ENCODE measurements around the gene YWHAQ.

YWHAQ gene

DNA sequence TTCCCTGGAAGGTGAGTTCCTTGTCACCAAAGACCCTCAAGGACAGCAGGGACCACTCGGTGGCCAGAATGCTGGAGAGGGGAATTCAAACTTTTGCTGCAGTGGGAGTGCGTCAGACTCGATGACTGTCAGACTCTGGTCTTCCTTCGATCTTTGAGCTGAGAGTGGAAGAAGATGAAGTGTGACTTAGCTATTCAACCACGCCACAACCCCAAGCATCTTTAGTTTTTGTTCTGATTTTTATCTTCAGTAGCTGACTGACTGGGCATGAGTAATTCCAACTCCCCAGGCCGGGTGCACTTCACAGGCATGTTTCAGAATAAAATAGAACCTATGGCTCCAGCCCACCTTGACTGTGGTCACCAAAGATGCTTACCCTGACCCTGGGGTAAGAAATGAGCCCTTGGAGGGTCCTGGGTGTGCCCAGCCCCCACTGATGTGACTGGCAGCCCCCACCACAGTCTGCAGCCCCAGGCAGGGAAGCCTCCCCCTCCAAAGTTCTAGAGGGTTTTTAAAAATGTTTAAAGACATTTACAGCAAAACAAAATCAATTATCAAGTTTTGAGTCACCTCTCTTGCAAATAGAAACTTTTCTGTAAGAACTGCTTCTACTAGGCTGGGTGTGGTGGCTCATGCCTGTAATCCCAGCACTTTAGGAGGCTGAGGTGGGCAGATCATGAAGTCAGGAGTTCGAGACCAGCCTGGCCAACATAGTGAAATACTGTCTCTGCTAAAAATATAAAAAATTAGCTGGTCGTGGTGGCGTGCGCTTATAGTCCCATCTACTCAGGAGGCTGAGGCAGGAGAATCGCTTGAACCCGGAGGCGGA is 24.9 kb upstream of the YWHAQ start:
- DNase-seq (ENCODE audit: low spot score): no peak

DNA sequence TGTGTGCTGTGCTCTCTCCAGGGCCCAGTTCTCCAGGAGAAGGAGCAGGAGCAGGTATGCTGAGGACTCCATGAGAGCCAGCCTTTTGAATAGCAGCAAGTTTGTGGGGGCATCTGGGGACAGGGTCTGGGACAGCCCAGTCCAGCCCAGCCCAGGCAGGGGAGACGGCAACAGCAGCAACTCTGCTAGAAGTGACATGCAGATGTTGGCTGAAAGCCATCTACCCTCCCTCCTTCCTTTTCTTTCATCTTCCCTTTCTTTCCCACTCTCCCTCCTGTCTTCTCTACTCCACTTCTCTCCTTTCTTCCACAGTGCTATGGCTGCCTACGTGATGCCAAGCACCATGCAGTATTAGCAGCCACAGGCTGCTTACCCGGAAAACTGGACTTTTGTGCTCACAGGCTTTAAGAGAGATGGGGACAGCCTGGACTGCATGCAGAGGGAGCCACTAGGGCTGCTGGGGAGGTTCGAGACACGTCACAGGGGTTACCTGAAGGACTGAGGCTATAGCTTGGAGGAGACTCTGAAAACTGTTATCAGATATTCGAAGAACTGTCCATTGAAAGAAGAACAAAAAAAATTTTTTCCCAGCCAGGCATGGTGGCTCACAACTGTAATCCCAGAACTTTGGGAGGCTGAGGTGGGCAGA is 23.8 kb upstream of the YWHAQ start:
- DNase-seq (ENCODE audit: low spot score): no peak

DNA sequence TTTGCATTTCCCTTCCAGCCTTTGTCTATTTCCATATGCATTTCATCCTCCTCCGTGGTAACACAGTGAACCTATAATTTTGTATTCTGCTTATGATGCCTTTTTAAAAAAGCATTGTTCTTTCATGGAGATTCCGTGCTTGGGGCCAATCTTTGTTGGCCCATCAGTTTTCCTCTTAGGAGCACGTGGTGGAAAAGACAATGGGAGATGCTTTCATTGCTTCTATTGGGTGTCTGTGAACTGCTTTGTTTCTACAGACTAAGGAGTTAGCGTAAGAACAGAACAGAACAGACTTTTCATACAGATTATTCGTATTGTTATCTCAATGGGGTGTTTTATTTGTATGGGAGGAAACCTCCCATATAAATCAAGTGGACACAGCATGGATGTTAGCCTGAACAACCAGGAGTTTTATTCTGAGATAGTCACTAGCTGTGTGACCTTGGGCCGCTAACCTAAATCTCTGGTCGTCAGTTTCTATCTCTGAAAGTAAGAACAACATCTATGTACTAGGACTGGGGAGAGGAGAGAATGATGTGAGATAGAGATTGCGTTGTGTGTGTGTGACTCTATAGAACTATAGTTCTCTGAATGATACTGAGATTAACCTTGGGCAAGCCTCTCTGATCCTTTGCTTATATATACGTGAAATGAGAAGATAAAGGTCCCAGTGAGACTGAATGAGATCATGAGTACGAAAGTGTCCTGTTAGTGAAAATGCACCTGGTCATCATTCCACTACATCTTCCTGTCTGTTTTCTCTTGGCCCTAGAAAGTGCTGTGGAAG is 22.9 kb upstream of the YWHAQ start:
- DNase-seq (ENCODE audit: low spot score): no peak

DNA sequence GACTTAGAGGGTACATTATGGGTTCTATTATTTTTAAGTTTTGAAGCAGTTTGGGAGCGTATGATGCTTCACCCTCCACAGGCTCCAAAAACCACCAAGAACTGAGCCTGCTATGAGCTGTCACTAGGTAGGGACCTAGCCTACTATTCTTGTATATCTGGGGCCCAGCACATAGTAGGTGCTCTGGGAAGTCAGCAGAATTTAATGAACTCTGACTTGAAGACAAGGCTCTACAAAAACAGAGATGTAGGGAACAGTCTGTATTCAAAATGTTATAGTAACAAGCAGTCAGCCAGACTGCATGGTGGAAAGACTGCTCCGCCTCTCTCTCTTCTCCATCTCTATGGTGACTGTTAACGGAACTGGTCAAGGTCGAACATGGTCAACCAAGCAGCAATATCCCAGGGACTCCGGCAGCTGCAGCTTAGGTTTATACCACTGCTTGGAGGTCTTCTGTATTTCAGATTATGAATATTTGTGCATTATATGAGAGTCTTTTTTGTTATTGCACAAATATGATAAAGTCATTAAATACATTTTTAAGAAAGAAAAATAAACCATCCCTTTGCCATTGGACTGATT is 22.2 kb upstream of the YWHAQ start:
- no peak for DNase-seq (ENCODE audit: low spot score)

DNA sequence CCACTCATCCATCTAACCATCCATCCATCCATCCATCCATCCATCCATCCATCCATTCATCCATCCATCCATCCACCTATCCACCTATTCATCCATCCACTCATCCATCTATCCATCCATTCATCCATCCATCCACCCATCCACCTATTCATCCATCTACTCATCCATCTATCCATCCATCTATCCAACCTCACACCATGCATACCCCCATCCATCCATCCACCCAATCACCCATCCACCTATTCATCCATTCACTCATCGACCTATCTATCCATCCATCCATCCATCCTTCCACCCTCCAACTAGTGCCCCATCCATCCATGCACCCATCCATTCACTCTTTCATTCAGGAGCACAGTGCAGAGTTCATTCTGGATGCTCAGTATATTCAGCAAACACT is 21.5 kb upstream of the YWHAQ start:
- DNase-seq (ENCODE audit: low spot score): no peak

DNA sequence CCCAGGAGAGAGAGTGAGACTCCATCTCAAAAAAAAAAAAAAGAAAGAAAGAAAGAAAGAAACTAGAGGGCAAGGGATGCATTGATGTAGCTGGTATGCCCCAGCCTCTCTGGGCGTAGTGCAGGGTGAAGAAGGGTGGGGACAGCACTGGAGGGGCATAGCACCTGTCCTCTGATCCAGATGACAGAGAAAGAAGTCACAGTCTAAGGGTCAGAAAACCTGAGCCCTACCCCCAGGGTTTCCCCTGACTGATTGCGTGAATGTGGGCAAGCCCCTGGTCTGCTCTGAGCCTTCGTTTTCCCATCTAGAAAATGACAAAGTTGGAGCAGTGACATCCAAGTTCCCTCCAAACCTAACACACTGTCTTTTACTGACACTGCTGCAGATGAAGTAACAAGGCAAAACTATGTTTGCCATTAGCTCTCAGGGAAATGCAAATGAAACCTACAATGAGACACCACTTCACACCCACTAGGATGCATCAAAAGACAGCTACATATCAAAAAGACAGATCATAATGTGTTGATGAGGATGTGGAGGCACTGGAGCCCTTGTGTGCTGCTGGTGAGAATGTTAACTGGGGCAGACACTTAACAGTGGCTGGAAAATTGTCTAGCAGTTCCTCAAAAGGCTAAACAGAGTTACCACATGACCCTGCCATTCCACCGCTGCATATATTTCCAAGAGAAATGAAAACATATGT is 19.5 kb upstream of the YWHAQ start:
- no peak for DNase-seq (ENCODE audit: low spot score)

DNA sequence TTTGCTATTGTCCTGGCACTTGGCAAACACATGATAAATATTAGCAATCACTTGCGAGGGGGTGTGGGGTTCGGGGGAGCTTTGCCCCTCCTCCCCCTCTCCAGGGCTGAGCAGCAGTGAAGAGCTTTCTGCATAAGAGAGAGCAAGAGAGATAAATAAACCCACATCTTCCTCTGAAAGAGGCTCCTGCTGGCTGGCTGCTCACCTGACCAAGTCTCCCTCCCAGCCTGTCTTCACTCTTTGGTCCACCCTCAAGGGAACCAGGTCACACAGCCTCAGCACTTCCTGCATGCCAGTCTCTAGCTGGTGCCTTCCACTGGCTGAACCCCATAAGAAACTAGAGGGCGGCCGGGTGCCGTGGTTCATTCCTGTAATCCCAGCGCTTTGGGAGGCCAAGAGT is 18.5 kb upstream of the YWHAQ start:
- DNase-seq (ENCODE audit: low spot score): no peak

DNA sequence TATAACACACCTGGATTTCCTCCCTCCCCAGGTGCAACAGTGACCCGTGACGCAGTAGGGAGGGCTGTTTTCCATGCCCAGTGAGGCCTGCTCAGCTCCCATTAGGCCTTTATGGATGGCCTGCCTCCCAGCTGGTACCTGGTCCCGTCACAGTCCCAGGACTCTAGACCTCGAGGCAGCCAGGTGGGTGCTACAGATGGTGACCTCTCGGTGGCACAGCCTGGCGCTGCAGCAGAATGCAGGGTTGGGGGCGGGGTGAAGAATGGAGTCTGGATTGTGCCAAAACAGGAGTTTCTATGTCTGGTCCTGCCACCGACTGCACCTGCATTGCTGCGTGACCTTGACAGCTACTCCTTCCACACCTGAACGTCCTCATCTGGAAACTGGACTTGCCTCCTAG is 18.0 kb upstream of the YWHAQ start:
- no peak for DNase-seq (ENCODE audit: low spot score)

DNA sequence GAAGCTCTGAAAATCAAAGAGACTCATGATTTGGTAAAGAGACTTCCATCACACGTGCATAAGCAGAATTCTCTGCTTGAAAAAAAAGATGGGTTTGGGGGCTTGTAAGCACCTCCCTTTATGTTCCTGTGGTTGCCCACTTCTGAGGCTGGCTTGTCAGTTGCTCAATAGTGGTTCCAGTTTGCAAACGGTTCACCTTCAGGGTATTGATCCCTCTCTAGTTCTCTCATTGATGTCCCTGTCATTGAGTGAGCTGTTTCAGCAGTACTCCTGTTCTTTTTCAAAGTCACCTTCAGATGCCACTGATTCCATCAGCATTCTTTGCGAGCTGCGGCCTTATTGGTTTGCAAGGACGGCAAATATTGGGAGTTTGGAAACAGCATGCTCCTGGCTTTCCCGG is 17.1 kb upstream of the YWHAQ start:
- no peak for DNase-seq (ENCODE audit: low spot score)

DNA sequence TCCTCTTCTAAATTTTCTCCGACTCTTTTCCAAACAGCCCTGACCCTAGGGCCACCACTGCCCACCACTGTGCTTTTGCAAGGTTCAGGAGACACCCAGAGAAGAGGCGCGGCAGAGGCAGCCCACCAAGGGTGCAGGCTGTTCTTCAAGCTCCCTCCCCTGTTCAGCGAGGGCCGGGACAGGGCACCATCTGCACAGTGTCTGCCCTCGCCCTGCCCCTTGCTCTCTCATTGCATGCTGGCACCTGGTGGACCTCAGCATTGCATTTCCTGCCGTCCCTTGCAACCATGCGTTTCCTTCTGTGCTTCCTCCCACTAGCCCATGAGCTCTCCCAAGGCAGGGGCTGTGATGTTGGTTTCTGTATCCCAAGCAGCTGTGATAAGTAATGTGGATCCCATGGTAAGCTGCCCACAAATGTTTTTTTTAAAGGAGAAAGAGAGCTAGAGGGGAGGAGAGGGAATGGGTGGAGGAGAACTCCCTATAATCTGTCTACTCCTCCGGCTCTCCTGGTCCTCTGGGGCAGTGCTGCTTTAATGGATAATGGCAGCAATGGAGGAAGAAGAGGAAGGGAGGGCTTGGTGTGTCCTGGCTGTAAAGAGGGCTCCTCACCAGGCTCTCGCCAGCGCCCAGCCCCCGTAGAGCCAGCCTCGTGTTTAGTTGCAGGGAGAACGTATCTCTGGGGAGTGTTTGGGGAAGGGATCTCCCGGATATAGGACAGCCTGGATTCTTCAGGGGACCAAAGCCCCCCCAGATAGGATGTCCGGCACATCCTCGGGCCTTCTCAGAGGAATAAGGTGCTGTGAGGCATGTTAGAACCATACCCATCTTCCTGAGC is 15.6 kb upstream of the YWHAQ start:
- no peak for DNase-seq (ENCODE audit: low spot score)

DNA sequence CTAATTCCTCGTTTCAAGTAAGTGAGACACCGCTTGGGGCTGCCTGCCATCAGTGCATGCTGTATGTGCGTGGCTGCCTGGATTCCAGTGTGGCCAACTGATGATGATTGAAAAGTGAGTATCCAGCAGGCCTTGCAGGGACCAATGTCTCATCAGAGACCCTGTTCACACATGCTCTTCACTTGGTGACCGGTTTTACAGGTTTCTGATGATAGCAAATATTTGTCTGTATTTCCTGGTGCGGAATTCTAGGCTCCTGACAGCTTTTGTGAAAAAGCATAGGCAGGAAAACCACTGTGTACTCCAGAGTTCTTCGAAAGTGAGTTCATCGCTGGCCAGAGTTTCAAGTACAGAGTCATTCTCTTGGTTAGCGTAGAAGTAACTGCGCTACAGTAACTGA is 13.8 kb upstream of the YWHAQ start:
- no peak for DNase-seq (ENCODE audit: low spot score)

DNA sequence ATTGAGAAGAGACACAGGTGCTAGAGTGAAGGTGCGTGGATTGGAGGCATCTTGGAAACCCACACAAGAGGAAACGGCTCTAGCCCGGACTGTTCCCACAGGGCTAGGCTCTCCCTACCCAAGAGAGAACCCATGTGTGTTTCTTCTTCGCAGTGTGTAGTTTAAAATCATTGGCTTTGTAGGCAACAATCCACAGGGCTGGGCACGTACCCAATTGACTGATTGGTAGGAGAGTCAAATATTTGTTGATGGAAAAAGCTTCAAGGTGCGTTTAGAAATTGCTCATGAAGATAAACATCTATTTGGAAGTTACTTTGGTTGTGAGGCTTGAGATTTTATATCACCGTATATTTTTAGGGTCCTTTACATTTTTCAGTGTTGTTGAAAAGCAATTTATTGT is 13.2 kb upstream of the YWHAQ start:
- no peak for DNase-seq (ENCODE audit: low spot score)

DNA sequence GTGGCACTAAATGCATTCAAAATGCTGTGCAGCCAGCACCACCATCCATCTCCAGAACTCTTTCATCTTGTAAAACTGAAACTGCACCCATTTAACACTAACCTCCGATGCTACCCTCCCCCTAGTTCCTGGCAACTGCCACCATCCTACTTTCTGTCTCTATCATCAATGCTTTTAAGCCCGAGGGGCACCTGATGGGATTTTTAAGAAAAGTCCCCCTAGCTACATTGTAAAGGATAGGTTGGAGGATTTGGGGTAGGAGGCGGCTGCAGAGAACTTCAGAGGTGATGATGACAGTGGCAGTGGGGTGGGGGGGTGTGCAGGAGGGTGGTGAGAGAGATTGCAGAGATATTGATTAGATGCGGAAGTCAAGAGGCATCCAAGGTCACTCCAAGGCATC is 10.8 kb upstream of the YWHAQ start:
- DNase-seq (ENCODE audit: low spot score): no peak

DNA sequence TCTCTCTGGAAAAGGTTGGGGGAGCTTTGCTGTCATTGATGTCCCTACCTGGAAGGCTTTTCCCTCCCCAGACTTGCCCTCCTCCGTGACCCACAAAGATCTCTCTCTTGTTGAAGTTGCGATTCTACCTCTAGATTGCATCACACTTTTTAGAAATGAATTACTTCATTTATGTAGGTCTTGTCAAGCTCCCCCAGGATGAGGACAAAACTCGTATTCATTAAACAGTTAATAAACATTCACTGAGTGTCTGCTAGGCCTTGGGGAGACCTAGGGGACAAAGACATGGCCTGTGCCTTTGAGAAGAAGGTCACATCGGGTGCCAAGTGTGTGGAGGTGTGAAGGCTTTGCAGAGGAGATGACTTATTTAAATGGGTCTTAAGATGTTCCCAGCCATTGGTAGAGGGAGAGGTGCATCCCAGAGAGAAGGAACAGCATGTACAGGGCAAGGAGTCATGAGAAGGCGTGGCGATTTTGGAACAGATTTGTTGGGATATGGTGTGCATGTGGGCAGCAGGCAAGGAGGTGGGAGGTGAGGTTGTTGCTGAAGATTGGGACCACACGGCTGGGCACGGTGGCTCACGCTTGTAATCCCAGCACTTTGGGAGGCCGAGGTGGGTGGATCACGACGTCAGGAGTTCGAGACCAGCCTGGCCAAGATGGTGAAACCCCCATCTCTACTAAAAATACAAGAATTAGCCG is 9.8 kb upstream of the YWHAQ start:
- DNase-seq (ENCODE audit: low spot score): no peak

DNA sequence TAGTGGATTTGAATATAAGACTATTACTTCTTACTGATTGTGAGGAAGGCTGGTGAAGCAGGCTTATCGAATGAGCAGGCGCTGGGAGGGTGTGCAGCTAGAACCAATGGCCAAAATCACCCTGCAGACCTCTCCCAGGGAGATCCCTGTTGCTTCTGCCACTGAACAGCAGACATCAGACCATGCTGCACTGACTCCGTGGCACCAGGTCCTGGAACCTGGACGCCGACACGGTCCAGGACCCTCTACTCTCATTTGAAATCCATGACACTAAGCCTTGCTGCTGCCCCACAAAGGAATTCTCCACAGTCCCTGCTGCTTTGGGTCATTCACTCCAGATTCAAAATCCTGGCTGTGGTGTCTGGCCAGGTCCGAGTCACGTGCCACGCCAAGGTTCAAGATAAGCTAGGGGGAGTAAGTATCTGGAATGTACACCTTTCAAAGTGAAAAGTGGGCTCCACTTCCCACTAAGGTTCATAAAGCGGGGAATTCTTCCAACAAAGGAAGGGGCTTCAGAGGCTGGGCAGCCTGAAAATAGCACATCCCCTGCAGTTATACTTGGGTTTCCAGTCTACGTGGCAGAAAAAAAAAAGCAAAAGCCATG is 9.0 kb upstream of the YWHAQ start:
- DNase-seq (ENCODE audit: low spot score): no peak

DNA sequence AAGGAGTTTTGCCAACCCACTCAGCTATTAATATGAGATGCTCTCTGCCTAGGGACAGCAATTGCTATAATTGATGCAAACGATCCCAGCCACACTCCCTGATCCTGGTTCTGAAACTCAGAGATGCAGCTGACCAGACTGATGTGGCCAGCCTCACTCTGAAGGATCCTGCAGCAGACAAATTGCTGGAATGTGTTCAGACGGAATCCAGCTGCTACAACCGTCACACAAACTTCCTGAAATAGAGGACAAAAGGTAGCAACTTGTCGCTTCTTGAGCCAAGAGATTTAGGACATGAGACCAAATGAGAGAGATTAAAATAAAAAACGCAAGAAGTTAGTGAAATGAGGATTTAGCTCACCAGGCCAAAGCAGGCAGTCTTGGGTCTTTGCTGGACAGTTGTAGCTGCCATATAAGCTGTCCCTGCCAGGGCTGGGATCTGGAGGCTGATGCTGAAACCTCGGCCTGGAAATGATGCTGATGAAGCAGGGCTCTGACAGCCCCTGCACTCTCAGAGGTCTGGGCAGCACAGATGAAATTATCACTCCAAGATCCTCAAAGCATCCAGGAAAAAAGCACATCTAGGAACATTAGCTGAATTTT is 8.3 kb upstream of the YWHAQ start:
- DNase-seq (ENCODE audit: low spot score): no peak

DNA sequence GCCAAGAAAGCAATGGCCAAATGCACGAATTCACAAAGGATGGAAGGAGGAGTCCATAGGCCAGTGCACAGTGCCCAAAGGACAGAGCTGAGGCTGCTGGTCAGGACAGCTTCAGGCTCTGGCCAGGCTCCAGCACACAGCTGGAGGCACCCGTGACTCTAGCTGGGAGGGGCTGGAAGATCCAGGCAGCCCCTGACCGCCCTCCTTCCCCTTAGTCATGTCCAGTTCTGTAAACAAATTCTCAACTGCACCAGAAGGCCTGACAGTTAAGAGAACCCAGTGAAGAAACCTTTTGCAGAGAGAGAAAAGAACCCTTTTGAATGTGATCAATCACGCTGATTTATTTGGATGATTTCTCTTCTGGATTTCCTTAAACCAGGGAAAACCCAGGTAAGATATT is 7.7 kb upstream of the YWHAQ start:
- DNase-seq (ENCODE audit: low spot score): no peak

DNA sequence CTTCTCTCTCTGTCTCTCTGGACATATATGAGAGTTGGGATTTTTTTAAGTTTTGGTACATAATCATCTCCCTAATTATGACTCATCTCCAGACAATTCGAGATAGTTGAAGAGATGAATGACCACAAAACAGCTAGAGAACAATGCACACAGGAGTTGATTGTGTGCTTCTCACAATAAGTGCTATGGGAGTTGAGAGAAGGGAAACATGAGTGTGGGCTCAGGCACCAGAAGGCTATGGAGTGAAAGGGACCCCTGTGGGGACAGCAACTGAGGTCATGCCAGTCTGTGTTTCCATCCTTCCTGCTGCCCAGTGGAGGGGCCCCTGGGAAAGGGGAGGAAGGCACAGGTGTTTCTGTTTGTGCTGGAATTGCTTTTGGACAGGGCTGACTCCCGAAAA is 6.5 kb upstream of the YWHAQ start:
- DNase-seq (ENCODE audit: low spot score): no peak

DNA sequence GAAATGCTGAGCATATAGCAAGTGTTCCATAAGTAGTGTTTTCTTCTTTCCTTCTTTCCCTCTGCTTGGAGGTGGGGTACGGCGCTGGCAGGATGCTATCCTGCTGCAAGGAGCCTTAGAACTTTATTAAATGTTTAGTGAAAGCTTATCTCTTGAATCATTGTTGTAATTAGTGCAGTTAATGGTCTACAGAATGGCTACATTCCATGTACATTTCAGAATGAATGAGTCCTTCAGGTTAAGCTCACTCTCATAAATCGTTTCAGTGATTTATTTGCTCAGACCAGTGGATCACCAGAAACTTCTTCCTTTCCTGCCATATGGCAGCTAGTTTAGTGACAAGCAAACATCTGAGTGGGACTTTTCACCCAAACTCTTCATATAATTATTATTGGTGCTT is 3.3 kb upstream of the YWHAQ start:
- DNase-seq (ENCODE audit: low spot score): no peak

All from germinal center (tissue), 1 donor.